HG02759 (cell line): Measurements from ENCODE around the gene COX20.
"Not testable (repeated sequence)": the region's sequence is repeated elsewhere in the genome, so short reads cannot be mapped to it uniquely, and the experiment has no call there.

Experiments
- ATAC-seq: cut with Tn5 transposase; IDR thresholded peaks from one replicate; pipeline ENCODE4 v1.9.1; 2021; ENCODE audit warnings: mild to moderate bottlenecking, moderate library complexity; ENCODE audit not compliant: unreplicated experiment

COX20 gene

GRCh38 chr1:244821134-244821533, 14.3 kb upstream of the COX20 start:
- ATAC-seq, result no peak

DNA sequence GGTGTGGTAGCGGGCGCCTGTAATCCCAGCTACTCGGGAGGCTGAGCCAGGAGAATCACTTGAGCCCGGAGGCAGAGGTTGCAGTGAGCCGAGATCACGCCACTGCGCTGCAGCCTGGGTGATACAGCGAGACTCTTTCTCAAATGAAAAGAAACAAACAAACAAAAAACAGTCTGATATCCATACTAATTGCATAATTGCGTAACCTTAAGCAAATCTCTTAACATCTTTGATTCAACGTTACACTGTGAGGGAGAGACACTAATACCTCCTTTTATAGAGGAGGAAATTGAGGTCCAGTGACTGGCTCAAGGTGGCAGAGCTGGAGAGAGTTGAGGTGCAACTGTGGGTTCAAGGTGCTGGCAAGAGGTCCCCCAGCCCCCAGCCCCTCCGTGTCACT, 12.6 kb upstream of the COX20 start:
- no peak for ATAC-seq

GRCh38 chr1:244826712-244827111, 8.7 kb upstream of the COX20 start:
- no peak for ATAC-seq

DNA sequence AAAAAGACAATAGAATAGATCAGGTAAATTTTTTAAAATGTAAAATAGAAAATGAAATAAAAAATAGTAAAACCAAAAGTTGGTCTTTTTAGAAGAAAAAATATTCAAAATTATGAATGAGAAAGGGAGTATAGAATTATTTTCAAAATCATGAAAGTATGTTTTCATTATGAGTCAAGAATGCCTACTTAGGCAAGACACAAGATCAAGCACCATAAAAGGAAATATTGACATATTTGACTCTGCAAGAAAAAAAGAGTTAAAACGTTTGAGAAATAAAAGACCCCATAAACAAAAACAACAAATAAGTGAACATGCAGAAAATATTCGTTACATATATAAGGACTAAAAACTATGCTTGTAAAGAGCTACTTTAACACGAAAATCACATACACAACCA, 4.8 kb upstream of the COX20 start:
- ATAC-seq, result no peak

DNA sequence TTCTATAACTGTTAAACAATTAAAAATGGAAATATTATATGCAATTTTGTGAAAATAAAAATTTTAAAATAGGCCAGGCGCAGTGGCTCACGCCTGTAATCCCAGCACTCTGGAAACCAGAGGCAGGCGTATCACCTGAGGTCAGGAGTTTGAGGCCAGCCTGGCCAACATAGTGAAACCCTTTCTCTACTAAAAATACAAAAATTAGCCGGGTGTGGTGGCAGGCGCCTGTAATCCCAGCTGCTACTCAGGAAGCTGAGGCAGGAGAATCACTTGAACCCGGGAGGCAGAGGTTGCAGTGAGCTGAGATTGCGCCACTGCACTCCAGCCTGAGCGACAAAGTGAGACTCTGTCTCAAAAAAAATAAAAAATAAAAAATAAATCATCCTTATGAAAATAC, 2.2 kb upstream of the COX20 start:
- not testable (repeated sequence) for ATAC-seq

DNA sequence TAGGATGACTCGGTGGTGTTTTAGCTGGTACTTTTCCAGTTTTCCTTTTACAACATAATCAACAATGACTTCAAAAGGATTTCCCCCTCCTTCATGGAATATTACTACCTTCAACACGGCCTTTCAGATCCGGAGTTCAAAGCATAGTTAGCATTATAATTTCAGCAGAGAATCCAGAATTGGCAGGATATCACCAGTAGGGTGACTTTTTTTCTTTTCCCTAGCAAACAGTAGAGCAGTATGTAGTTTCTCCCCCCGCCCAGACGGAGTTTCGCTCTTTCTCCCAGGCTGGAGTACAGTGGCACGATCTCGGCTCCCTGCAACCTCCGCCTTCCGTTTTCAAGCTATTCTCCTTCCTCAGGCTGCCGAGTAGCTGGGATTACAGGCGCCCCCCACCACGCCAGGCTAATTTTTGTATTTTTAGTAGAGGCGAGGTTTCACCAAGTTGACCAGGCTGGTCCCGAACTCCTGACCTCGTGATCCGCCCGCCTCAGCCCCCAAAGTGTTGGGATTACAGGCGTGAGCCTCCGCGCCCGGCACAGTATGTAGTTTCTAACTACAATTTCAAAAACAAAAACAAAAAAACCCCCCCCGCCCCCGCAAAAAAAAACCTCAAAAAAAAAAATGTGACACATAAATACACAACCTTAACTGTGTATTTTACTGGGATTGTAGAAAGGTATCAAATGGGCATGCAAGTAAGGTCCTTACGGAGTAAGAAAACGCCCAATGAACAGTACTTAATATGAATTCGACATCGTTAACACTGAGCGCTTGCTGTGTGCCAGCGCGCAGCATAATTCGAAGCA, 1.5 kb upstream of the COX20 start:
- ATAC-seq, result no peak

GRCh38 chr1:244834543-244835275, 749 bp upstream of the COX20 start:
- peak; percentile 73 for ATAC-seq

GRCh38 chr1:244836135-244836521, 670 bp downstream of the COX20 start:
- ATAC-seq, result no peak

- no peak for ATAC-seq
Observed at GRCh38 chr1:244836584-244836983, 1.1 kb downstream of the COX20 start.

DNA sequence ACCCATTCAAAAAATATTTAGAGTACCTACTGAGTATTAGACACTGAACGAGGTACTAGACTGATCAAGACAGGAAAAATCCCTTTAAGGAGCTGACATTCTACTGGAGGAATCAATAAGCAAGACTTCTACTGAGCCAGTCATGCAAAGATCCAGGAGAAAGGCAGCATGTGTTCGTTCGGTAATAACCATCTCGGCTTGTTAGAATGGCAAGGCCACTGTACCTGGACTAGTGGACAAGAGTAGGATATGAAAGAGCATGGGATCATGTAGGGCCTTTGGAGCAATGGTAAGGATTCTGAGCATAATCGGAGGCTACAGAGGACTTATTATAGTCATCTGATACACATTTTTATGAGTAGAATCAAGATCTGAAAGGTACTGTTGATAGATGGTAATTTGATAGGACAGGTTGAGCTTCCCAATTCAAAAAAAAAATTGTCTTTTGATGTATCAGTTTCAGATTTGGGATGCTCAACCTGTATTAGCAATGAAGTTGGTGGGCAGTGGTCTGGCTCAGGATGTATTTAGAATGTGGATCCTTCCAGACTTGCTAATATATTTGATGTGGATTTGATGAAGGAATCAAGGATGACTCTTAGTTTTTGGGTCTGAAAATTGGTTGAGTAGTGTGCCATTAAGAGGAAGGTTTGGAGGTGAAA, 2.3 kb downstream of the COX20 start:
- no peak for ATAC-seq

- ATAC-seq, result no peak
Observed at GRCh38 chr1:244839656-244840055, 4.2 kb downstream of the COX20 start.

DNA sequence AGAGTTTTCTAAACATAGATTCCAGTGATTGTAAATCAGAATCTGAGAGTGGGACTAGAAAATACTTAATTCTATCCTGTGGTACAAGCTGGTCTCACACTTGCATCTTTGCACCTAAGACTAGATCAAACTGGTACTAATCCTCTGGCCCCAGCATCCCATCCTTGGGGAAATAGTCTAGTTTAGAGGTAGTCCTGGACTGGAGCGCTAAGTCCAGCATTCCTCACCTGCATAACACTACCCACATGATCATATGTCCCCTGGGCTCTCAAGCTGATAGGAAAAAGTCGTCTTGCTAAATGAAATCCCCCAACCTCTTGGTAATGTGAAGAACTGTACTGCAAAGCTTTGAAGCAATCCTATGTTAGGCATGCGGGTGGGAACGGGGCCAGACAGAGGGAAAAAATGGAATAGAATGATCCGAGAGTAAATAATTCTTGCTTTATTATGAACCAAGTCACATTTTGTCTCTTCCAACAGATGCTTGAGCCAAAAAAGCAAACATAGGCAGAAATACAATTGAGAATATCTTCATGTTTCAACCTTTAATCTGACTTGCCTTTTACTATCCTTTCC, 4.8 kb downstream of the COX20 start:
- ATAC-seq, result no peak

DNA sequence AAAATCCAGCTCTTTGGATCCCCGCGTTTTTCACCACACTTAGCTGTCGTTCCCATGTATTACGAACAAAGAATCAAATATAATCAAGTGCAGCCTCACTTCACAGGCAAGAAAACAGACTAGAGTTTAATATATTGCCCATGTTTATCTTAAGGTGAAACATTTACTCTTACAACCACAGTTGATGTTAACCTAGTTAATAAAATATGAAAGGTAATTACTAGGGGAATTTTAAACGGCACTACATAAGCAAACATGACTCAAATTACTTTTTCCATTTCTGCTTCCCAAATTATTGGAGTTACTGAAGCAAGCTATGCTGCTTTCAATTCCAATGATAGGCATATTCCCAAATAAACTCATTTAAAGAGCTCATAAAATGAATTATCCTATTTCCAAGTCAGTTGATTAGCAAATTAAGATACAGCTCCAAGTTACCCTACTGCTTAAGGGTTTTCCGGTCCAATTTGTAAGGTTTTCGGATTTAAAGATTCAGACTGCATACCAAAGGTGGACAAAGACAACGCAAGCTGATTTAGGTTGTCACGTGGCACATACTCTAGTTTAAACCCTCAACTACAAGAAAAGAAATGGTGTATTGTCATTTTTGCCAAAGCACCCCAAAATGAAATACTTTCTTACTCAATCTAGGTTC, 5.9 kb downstream of the COX20 start:
- no peak for ATAC-seq

GRCh38 chr1:244843148-244843978, 7.9 kb downstream of the COX20 start:
- no peak for ATAC-seq

DNA sequence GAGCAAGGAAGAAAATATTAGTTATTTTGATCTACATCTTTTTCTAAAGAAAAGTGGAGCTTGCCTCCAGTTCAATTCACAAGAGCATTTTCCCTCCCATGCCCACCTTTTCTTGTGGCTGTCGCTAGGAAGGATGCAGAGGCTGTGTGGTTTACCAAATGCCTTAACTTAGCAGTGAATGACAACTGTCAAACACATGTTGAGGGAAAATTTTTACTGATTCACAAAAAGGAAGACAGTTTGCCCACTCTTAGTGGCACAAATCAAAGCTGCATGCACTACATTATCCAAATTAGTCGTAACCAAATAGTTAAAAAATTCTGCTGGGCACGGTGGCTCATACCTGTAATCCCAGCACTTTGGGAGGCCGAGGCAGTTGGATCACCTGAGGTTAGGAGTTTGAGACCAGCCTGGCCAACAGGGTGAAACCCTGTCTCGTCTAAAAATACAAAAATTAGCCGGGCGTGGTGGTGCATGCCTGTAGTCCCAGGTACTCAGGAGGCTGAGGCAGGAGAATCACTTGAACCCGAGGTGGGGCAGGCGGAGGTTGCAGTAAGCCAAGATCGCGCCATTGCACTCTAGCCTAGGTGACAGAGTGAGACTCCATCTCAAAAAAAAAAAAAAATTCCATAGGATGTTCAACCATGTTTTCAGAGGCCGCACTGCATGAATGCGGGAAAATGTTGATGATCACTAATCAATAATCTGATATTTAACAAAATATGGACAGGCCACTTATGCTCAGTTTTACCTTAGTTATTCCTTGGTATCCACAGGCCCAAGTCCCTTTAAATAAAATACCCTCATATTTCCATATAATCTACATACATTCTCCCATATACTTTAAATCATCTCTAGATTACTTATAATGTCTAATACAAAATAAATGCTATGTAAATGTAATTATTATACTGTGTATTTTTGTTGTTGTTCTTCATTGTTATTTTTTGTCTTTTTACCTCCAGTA, 9.0 kb downstream of the COX20 start:
- no peak for ATAC-seq

GRCh38 chr1:244846653-244847052, 11.2 kb downstream of the COX20 start:
- ATAC-seq, result no peak

GRCh38 chr1:244849189-244849866, 13.9 kb downstream of the COX20 start:
- no peak for ATAC-seq

- no peak for ATAC-seq
Observed at GRCh38 chr1:244850099-244850852, 14.8 kb downstream of the COX20 start.
